Neural cell (in vitro differentiated cells): Measurements from ENCODE around the gene MTRR.
A peak's percentile ranks its signal among the peaks of the same experiment; 100 is the strongest.

Experiments
- CTCF ChIP-seq: fragments of 450-650 bp; IDR thresholded peaks from 2 replicates; pipeline ENCODE4 v1.5.1; 2014; ENCODE audit warnings: antibody characterized with exemption, mild to moderate bottlenecking, moderate library complexity; ENCODE audit not compliant: poor library complexity, severe bottlenecking
- EZH2 ChIP-seq: fragments of 200-600, 300-800 bp; shearing (Covaris generic), sonication (generic); IDR thresholded peaks from 2 replicates; pipeline ENCODE4 v1.6.1; 2014; ENCODE audit warnings: antibody characterized with exemption, low read length, borderline replicate concordance, mild to moderate bottlenecking; ENCODE audit not compliant: insufficient read depth, poor library complexity, severe bottlenecking
- POLR2AphosphoS5 ChIP-seq: IDR thresholded peaks from 2 replicates; pipeline ENCODE4 v1.6.1; 2012
- REST ChIP-seq: IDR thresholded peaks from 2 replicates; pipeline ENCODE4 v1.6.1; 2012; ENCODE audit warnings: borderline replicate concordance
- TAF1 ChIP-seq: IDR thresholded peaks from 2 replicates; pipeline ENCODE4 v1.6.1; 2012; ENCODE audit warnings: low read depth

GRCh38 chr5:7927466-7928375 lies 58.8 kb downstream of the MTRR start:
- TF ChIP-seq CTCF (peak; percentile 93), POLR2AphosphoS5 (no peak), TAF1 (no peak), REST (no peak), EZH2 (no peak)
